Stimulated activated CD8-positive, alpha-beta memory T cell treated with anti-CD3 and anti-CD28 coated beads, Interleukin-12 subunit alpha, Interleukin-12 subunit beta, amount 100 ng/mL, for 24 hours (primary cell): ENCODE results near the gene CIB4.

ENCODE experiments used
- DNase-seq: peaks from one replicate; pipeline ENCODE4 v3.0.0-alpha.2; 2020; ENCODE audit errors: extremely low read depth

Gene CIB4

GRCh38 chr2:26606847-26607190, 34.3 kb downstream of the CIB4 start:
- no peak for DNase-seq

GRCh38 chr2:26605999-26606846, 34.9 kb downstream of the CIB4 start:
- no peak for DNase-seq

GRCh38 chr2:26605195-26605998, 35.8 kb downstream of the CIB4 start:
- no peak for DNase-seq

DNA sequence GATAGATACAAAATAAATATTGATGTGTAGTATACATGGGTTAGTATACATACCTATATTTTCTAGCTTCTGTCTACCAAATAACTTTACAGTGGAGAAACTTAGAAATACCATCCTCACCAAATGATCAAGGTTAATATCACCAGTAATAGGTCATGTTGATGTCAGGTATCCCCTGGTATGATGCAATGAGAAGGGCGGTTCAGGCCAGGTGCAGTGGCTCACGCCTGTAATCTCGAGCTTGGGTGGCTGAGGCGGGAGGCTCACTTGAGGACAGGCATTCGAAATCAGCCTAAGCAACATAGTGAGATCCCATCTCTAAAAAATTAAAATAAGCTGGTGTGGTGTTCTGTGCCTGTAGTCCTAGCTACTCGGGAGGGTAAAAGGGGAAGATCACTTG, 38.6 kb downstream of the CIB4 start:
- DNase-seq = no peak

GRCh38 chr2:26599387-26599786, 41.8 kb downstream of the CIB4 start:
- no peak for DNase-seq

DNA sequence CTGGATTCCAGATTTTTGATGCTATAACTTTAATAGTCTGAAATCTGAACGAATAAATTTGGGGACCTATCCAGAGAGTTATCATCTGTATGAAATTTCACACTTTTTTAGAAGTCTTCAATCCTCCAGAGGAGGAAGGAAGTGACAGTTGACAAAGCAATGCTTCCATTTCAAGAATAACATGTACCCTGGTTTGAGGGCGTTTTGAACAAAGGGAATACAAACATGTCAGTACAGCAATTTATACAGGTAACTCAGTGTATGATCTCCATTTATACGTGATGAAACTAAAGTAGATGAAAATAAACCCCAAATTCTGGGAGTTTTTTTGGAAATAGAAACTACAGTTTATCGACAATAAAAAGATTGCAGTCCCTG, 42.2 kb downstream of the CIB4 start:
- no peak for DNase-seq

DNA sequence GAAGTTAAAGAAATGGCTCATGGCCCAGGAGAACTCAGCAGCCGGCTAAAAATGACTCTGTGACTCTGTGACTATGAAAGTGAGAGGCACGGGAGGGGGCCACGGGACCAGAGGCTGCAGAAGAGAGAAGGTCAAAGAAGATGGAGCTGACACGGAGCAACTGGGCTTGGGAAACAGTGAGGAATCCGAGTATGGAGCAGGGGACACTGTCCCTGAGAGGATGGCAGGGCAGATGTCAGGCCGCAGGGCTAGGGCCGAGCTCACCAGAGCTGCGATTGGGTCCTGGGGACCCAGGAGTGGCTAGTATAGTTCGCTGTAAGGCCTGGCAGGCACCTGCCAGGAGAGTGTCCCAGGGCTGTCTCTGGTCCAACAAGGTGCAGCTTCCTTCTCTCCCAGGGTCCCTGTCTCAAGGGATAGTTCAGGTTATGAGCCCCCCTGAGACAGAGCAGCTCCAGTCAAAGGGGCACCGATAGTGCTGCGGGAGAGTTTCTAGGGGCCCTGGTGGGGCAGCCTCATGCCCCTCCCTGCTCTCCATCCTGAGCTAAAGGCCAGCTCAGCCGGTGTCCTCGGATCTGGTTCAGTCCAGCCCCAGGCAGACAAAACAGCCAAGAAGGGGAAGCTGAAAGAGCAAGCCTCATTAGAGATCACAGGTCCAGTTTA, 42.7 kb downstream of the CIB4 start:
- DNase-seq = no peak

DNA sequence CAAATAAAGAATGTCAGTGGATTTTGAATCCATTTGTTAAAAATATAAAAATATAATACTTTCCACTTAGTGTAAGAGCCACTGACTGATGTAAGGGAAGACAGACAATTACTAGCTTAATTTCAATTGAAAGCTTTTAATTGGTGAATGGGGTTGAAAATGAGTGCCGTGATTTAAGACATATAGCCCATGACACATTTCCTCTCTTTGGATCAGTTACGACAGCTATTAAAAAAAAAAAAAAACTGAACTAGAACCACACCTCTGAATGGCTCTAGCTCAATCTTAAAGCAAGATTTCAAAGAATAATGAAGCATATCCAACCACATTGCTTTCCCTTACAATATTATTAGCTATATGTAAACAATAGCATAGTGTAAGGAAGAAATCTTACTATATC, 44.0 kb downstream of the CIB4 start:
- no peak for DNase-seq

DNA sequence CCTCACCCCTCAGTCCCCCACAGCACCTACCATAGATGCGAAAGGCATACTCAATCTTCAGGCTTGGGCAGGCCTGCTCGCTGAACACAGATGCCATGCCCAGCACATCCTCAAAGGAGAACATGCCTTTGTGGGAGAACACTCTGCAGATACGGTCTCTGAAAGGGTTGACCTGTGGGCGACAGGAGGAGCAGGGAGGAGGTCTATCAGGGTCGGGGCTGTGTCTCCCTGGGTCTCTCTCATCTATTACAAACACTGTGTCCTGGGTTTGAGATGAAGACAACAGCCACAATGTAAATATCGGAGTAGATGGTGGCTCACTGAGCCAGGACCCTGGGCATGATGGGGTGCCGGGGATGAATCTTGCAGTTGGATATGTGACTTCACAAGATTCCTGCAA, 46.0 kb downstream of the CIB4 start:
- no peak for DNase-seq

GRCh38 chr2:26591619-26592505, 49.3 kb downstream of the CIB4 start:
- no peak for DNase-seq

- no peak for DNase-seq
Measured at GRCh38 chr2:26590980-26591618, 50.1 kb downstream of the CIB4 start.

GRCh38 chr2:26590508-26590907, 50.7 kb downstream of the CIB4 start:
- no peak for DNase-seq

GRCh38 chr2:26588576-26588975, 52.6 kb downstream of the CIB4 start:
- DNase-seq = no peak

GRCh38 chr2:26587994-26588393, 53.2 kb downstream of the CIB4 start:
- DNase-seq = no peak

DNA sequence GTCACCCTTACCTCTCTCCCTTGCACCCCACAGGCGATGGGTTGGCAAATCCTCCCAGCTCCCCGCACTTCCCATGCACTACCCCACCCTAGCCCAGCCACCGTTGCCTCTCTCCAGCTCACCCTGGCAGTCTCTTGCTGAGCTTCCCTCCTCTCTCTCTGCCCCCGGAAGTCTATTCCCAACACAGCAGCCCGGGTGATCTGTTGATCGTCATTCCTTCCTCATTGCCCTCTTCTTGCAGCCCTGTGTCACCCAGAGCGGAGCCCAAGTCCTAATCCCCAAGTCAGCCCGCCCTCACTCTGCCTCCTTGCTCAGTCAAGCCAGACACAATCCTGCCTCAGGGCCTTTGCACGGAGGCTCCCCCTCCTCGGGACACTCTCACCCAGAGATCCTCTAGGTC, 55.2 kb downstream of the CIB4 start:
- DNase-seq = no peak

DNA sequence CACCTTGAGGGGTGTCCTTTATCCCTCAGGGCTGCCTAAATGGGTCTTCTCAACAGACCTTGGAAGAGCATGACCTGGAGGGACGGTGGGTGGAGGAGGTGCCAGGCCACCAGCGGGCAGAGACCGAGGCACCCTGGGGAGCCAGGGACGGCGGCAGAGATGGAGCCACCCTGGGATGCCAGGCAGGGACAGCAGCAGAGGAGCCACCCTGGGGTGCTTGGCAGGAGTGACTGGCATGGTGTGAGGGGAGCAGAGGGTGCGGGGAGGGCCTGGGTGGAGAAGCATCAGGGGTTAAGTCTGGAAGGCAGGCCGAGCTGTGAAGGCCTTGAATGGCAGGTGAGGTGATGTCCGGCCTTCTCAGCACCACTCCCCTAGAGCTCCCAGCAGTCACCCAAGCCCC, 56.1 kb downstream of the CIB4 start:
- DNase-seq = no peak

DNA sequence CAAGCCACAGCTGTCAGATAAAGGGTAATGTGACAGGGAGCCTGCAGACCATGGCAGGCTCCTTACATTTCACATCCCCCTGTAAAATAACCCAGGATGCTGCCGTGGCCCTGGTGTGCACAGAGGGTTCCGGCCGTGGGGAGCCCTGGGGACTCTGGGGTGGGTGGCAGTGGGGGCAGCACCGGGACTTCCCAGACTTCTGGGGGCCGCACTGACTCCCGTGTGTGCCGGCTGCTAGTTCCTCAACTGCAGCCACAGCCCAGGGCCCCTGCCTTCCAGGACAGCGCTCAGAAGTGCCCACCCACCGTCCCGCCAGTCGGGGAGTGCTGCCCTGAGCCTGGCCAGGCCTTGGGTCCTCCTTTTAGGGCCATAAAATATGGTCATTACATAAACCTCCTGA, 56.5 kb downstream of the CIB4 start:
- no peak for DNase-seq

DNA sequence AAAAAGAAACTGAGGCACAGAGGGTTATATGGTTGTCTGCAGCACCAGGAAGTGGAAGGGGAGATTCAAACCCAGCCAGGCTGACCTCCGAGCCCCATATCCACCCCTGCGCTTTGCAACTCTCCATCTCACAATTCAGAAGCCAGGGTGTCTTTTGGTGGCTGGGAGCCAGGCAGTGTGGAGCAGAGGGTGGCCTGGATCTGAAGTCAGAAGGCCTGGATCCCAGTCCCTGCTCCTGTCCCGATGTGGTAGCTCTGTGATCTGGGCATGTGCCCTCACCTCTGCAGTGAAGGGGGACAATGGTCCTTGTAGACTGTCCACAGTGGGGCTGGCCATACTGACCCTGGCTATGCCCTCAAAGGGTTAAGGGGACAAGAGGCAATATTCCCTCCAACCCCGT, 57.0 kb downstream of the CIB4 start:
- DNase-seq = no peak

GRCh38 chr2:26583381-26583911, 57.7 kb downstream of the CIB4 start:
- no peak for DNase-seq

DNA sequence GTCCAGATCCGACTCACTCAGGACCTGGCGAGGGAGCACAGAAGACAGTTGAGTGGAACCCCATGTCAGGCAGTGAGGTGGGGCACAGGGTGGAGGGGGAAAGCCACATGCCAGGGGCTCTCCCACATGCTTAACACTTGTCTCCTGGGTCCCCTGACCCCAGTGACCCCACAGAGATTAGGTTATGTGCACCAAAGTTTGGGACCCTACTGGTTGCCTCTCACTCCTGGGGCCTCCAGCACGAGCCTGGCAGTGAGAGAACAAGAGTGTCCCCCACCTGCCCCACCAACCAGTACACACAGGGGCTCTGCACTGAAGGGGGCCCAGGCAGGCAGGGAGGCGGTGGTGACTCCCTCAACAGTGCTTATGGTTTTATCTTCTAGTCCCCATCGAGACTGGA, 58.3 kb downstream of the CIB4 start:
- no peak for DNase-seq
